GM19351 (cell line): ENCODE results near the gene TEX51.
A peak's percentile ranks its signal among the peaks of the same experiment; 100 is the strongest.

ENCODE experiments used
- ATAC-seq: cut with Tn5 transposase; IDR thresholded peaks from one replicate; pipeline ENCODE4 v1.9.1; 2021; ENCODE audit warnings: mild to moderate bottlenecking, moderate library complexity; ENCODE audit not compliant: unreplicated experiment

TEX51 gene

DNA sequence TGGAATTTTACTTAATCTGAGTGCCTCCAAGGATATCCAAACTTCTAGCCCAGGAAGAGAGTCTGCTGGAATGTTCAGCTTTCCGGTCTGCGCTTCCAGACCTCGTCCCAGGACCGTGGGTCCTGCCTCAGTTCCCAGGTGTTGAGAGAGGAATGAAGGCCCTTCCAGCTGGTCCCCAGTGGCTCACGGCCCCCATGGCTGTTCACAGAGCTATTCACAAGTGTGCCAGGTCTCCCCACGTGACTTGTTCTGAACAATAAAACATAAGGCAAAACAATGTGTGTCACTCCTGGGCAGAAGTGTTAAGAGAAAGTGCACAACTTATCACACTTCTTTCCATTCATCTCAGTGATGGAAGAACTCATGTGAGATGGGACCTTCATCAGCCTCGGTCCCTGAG lies 20.1 kb upstream of the TEX51 start:
- no peak for ATAC-seq

DNA sequence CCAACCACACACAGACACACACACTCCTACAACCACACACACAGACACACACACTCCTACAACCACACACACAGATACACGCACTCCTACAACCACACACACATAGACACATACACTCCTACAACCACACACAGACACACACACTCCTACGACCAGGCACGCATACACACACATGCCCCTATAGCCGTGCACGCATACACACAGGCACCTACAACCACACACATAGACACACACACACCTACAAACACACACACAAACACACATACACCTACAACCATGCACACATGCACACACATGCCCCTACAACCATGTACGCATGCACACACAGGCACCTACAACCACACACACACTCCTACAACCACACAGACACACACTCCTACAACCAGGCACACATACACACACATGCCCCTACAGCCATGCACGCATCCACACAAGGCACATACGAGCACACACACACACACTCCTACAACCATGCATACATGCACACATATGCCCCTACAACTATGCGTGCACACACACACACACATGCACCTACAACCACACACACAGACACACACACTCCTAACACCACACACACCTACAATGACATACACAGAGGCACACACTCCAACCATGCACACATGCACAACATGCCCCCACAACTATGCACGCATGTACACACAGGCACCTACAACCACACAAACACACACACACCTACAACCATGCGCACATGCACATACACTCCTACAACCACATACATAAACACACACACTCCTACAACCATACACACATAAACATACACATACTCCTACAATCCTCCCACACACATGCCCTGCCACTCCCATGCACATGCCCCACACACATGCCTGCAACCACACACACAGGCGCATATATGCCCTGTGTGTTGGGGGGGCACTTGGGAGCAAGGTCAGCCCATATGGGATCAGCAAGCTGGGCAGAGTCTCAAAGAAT lies 19.1 kb upstream of the TEX51 start:
- ATAC-seq, result no peak

DNA sequence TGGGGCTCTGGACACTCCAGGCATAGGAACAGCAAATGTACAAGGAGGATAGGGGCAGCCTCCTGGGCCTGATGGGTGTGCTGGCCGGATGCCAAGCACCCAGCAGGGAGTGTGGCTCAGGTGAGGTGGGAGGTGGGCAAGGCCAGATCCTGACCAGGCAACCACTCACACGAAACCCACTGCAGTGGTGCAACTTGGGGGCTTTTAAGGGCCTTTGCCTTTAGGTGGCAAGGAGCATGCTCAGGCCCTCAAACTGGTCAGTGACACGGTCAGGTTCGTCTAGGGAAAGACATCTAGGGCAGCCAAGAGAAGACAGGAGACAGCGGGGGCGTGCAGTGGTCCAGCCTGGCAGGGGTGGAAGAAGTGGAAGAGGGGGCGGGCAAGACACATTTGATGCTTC lies 18.4 kb upstream of the TEX51 start:
- ATAC-seq, result no peak

DNA sequence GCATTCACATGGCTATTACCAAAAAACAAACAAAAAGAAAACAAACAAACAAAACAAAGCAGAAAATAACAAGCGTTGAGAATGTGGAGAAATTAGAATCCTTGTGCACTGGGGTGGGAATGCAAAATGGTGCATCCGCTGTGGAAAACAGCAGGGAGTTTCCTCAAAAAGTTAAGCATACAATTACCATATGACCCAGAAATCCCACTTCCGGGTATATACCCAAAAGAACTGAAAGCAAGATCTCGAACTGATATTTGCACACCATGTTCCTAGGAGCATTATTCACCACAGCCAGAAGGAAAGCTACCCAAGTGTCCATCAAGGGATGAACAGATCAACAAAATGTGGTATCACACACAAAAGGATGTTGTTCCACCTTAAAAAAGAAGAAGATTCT lies 17.9 kb upstream of the TEX51 start:
- ATAC-seq, result no peak

DNA sequence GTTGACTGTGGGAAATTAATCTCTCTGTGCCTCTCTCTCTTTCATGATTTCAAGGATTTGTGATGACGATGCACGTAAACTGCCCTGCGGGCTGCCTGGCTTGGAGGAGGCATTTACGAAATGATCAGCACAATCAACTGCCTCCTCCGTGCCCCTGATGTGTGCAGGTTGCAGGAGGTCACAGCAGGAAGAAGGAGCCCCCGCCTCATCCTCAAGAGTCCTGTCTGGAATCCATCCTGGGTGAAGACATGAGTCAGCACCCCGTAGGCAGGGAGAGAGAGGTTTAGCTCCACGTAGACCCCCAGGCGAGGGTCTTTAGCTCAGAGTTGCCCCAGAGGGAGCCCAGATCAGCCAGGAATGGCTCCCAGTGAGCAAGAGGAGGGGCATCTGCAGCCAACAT lies 17.1 kb upstream of the TEX51 start:
- no peak for ATAC-seq

DNA sequence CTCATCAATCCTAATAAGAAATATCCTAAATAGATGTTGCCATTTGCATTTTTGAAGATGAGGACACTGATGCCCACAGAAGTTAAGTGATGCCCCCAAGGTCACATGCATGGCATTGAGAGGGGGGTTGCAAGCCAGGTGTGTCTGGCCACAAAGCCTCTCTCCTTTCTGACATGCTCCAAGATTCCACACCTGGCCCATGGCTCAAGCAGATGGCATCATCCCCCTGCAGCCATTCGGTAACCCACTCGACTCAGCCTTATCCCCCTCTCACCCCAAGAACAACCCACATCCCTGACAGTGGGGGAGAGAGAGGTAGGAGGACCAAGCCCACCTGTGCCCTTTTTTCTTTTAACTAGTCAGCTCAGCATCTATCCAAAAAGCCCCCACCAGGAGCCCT lies 16.5 kb upstream of the TEX51 start:
- ATAC-seq, result no peak

DNA sequence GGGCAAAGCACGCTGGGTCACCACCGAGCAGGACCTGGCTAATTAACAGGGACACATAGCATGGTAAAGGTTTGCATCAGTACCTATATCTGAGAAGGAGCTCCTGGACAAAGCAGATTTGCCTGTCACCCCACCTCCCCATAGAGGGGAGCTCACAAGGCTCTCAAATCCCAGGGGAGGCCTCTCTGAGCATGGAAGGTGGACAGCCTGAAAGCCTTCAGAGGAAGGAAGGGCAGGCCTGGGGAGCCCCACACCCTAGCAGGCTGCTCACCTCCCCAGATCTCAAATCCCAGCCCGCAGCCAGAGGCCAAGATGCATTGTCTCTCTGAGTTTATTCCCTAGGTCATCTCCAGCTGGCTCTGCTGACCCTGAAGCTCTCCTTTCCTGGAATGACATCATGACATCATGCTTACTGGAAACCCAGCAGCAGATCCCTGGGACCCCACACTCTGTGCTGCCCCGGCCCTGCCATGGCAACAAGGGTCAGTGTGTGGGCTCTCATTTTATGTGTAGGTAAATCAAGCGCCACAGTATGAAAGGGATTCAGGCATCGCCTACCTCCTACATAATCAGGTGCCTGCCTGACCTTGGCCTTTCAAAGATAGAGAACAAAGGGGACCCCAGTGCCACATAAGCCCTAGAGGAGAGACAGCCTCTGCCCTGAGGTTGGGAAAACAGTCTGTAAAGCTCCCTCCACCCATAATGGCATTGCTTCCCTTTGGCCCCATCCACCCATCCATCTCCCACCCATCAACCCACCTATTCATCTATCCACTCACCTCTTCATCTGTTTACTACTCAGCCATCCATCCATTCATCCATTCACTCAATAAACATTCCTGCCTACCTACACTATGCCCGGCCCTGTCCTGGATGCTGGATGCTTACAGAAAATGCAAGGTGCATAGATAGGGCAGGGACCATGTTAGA lies 15.7 kb upstream of the TEX51 start:
- no peak for ATAC-seq

DNA sequence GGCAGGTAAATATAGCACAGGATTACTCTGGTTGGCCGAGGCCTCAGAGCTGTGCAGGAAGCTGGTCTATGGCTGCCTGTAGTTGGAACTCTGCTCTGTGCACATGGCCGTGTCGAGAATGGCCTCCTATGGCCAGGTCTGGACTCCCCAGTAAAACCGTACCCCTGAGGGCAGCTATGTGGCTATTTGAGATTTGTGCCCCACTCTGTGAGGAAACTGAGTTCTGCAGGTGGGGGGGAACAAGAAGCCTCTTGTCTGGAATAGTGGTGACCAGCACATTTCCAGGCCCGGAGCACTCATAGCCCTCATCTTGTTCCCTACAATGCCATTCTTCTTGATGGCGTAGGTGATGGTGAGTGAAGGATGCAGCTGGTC lies 15.0 kb upstream of the TEX51 start:
- ATAC-seq, result no peak

DNA sequence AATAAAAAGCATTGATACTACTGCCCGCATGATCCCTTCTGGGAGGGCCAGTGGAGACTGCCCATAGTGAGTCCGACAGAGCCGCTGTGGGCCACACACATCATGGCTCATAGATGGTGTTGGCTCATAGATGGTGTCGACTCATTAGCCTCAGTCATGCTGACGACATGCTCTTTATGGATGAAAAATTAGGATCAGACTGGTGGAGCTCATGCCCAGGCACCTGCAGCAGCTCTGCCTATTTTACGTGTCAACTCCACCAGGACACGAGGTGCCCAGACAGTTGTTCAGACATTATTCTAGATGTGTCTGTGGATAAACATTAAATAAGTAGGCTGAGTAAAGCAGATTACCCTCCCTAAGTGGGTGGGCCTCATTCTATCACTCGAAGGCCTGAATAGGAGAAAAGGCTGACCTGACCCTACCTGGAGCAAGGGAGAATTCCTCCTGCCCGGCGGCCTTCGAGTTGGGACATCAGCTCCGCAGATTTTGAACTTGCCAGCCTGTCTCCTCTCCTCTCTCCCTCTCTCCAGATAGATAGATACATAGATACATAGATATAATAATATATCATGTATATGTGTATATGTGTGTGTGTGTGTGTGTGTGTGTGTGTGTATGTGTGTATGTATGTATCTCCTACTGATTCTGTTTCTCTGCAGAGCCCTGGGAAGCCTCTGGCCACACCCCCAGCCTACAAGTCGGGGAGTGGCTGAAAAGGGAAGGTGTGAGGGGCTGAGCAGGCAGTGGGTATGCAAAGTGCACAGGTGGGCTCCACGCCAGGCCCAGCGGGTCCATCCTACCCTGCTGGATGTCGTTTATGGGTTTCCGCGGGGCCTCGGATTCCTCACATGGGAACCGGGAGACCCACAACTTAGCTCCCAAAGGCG lies 13.6 kb upstream of the TEX51 start:
- ATAC-seq, result no peak

DNA sequence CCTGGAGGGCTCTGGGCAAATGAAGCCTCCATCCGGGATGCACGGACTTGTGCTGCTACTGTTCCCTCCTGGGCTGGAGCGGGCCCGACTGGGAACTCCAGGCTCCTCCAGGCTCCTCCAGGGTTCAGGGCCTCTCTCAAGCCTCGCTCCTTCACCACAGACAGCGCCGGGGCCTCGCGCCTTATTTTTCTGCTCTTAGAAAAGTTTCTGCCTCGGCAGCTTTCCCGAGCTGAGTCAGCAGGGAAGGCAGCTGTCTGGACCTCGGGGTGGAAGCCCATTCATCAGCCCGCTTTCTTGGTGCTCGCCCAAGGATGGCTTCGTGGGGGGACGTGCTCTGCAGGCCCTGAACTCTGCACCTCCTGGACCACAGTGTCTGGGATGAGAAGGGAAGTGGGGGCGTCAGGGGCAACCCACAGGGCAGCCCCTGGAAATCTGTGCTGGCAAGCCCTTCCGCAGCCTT lies 12.9 kb upstream of the TEX51 start:
- ATAC-seq, result no peak

DNA sequence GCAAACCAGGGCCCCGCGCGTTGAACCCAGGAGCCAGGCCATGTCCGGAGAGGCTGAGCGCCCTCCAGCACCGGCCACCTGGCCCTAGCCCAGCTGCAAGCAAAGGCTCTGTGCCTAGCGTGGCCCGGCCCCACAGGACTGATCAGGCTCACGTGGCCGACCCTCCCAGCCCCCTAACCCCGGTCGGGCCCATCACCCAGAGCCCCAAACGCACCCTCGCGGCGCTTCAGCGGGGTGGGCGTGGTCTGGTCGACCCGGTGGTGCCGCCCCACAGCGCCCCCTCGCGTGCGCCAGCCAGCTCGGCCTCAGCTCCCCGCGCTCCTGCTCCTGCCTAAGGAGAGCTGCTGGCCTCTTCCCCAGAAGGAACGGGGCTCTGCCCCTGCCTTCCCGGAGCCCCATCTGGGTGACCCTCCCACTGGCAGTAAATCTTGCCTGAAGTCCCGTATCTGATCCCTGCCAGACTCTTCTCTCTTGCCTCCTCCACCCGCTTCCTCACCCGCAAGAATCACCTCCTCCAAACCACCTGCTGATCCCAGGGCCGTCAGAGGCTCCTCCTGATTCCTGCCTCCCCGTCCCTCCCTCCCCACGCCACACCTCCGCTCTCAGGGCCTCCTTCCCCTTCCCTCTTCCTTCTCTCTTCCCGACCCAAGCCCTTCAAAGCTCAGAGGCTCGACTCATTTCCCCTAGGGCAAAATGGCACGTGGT lies 12.3 kb upstream of the TEX51 start:
- peak; percentile 89 for ATAC-seq

DNA sequence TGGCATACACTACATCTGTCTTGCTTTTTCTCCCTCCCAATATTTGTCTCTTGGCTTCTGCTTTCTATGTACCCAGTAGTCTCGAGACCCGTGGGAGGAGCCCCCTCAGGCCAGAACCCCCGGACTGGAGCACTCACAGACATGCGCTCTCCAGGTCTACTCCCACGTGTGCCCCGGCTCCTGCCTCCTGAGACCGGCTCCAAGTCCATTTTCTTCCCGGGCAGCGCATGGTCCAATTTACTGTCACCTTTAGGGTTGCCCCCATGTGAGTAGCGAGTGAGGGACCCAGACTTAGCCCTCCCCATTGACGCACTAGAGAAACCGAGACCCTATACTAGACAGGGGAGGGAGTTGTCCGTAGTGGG lies 11.8 kb upstream of the TEX51 start:
- ATAC-seq, result no peak

DNA sequence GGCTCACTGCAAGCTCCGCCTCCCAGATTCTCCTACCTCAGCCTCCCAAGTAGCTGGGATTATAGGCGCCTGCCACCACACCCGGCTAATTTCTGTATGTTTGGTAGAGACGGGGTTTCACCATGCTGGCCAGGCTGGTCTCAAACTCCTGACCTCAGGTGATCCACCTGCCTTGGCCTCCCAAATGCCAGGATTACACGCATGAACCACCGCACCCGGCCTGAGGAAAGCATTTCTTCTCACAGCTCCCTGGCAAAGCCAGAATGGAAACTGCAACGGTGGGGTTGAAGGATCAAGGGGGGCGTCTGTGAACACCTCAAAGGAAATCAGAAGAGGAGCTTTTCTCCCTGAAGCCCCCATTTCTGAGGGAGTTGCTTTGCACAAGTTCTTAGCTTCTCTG lies 11.2 kb upstream of the TEX51 start:
- ATAC-seq, result no peak

DNA sequence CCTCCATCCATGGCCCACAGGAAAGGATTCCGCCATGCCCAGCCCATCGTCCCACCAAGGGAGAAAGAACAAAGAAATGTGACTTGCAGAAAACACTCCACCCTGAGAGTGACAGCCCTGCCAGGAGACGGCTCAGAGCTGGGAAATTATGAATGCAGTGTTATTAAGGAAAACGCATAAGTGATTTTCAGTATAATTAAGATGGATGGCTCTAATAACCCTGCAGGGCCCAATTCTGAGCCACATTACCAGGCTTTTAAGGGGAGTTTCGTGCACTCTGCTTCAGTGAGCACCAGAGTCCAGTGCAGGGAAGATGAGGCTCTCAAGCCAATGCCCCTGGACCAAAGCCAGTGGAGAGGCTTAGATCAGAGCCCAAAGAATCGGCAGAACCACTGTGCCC lies 10.6 kb upstream of the TEX51 start:
- ATAC-seq, result no peak

DNA sequence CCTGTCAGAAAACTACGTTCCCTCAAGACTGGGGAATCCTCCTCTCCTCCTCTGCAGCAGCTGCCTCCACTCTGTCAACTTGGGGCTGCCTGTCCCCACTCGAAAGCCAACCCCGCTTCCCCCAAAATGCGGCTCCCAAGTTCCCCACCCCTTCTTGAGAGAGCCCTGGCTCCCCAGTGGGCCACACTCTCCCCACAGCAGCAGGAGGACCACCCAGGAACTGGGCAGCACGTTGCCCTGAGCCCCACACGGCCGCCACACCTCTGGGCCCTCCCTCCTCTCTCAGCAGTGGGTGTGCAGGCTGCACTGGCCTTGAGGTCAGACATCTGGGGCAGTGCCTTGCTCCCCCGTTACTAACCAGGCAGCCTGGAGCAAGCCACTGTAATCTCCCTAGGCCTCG lies 9.6 kb upstream of the TEX51 start:
- no peak for ATAC-seq

DNA sequence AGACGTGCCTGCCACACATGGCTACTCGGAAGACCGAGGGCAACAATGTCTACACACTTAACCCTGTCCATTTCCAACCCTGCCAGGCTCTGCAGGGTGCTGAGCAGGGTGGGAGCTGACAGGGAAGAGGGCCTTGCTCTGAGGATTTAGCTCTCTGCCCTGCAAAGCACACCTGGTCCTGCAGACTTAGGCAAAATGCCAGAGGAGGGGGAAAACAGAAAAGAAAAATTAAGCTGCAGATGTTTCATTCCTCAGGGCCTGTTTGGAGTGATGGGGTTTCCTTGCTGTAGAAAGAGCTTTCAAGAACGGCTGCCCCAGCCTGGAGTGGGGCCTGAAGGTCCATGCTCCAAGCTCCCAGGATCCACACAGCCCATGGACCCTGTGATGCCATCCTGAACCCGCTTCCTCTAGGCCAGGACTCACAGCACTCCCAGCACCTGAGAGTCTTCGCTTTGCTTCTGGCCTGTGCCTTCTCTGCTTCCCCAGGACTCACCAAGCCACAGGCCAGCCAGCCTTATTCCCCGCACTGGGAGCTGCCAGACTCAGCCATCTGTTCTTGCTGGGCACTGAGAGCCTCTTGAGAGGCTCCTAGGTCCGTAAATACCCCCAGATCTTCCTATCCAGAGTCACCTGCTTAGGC lies 9.1 kb upstream of the TEX51 start:
- no peak for ATAC-seq

DNA sequence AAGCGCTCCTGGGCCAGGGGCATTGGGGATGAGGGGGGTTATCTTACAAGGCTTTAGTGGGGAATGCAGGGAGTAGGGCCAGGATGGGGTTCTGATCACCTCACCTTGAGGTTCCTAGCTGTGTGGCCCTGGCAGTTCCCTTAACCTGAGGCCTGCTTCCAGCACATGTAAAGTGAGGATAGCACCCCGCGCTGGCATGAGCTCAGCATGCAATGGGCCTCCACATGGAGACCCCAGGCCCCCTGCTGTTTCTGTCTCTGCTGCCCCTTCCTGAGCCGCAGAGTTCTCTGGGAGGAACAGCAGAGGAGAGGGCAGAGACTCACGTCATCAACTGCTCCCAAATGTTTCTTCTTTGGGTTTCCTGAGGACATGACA lies 8.6 kb upstream of the TEX51 start:
- ATAC-seq, result no peak

DNA sequence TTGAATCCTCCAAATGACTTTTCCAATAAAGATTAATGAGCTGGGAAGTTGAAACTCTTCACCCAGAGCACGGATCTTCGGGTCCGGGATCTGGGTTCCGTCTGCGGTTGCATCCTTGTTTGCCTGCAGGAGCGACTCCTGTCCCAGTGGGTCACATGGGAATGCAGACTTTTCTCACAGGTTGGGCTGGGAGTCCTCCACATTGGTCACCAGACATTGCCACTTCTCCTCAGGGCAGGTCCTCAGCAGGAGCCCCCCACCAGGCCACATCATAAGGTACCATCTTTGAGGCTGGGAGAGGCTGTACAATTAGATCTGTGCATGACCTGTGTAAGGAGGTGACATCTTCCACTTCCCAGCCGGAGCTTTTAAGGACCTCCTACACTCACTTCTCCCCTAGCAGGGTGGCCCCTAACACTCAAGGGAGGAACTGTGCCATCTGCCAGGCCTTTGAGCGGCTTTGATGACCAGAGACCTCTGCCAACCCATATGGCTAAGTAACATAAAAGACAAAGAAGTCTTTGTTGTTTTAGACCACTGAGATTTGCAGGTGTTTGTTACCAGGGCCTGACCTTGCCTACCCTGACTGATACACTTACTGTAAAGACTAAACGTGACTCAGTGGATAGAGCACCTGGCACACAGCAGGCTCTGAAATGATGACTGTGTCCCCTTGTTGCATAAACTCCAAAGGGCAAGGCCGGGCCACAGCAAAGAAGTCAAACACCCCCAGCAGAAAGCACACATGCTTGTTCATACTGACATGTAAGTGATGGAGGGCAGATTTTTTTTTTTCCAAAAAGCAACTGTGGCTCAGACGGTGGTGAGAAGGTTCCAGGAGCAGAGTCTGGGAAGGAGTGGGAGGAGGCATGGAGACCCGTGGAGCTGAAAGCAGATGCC lies 7.9 kb upstream of the TEX51 start:
- no peak for ATAC-seq
